IPS-20b (cell line): ENCODE results near the gene EPHX1.
"Not testable (repeated sequence)": the region's sequence is repeated elsewhere in the genome, so short reads cannot be mapped to it uniquely, and the experiment has no call there.

Experiments used
- H3K27ac ChIP-seq: one replicate; pipeline ENCODE4 v1.5.1; 2013; ENCODE audit warnings: low read length
- H3K27me3 ChIP-seq: 2 replicates; pipeline ENCODE4 v1.6.1; 2013; ENCODE audit warnings: mild to moderate bottlenecking, low read length, inconsistent platforms; ENCODE audit not compliant: insufficient read depth
- H3K36me3 ChIP-seq: 2 replicates; pipeline ENCODE4 v1.6.1; 2013; ENCODE audit warnings: low read depth, mild to moderate bottlenecking, inconsistent platforms, low read length, moderate library complexity; ENCODE audit not compliant: insufficient read depth
- H3K4me1 ChIP-seq: 2 replicates; pipeline ENCODE4 v1.6.1; 2013; ENCODE audit warnings: mild to moderate bottlenecking, control low read depth, inconsistent platforms, low read length, moderate library complexity; ENCODE audit not compliant: insufficient read depth
- H3K4me3 ChIP-seq: 2 replicates; pipeline ENCODE4 v1.5.1; 2013; ENCODE audit warnings: mild to moderate bottlenecking, low read length, inconsistent platforms
- H3K9ac ChIP-seq: 2 replicates; pipeline ENCODE4 v1.6.1; 2013; ENCODE audit warnings: low read depth, mild to moderate bottlenecking, inconsistent platforms, low read length, moderate library complexity
- H3K9me3 ChIP-seq: 2 replicates; pipeline ENCODE4 v1.6.1; 2013; ENCODE audit warnings: mild to moderate bottlenecking, low read depth, low read length, inconsistent platforms; ENCODE audit not compliant: insufficient read depth

EPHX1 gene

GRCh38 chr1:225822655-225823403, 12.9 kb downstream of the EPHX1 start:
- Histone ChIP-seq H3K4me1 (peaks cover 14% of the 10 kb centered on the region; the same call in 1 of the 2 replicates), H3K36me3 (no peaks in the 10 kb centered on the region), H3K27ac (no peak overlapping the region), H3K9me3 (no peaks in the 10 kb centered on the region), H3K4me3 (no peak overlapping the region), H3K27me3 (no peaks in the 10 kb centered on the region), H3K9ac (no peak overlapping the region)

GRCh38 chr1:225823811-225824261, 13.9 kb downstream of the EPHX1 start:
- H3K27me3 ChIP-seq: no peaks in the 10 kb centered on the region
- no peak overlapping the region for H3K27ac ChIP-seq
- peaks cover 7% of the 10 kb centered on the region; the same call in 1 of the 2 replicates for H3K4me1 ChIP-seq
- H3K4me3 ChIP-seq: no peak overlapping the region
- H3K9me3 ChIP-seq: no peaks in the 10 kb centered on the region
- H3K36me3 ChIP-seq: no peaks in the 10 kb centered on the region
- no peak overlapping the region for H3K9ac ChIP-seq

GRCh38 chr1:225824533-225824941, 14.6 kb downstream of the EPHX1 start:
- Histone ChIP-seq H3K36me3 (no peaks in the 10 kb centered on the region), H3K27me3 (no peaks in the 10 kb centered on the region), H3K4me3 (no peak overlapping the region), H3K9ac (no peak overlapping the region), H3K27ac (no peak overlapping the region), H3K9me3 (no peaks in the 10 kb centered on the region), H3K4me1 (peaks cover 7% of the 10 kb centered on the region; the same call in 1 of the 2 replicates)

GRCh38 chr1:225825078-225825477, 15.2 kb downstream of the EPHX1 start:
- Histone ChIP-seq H3K4me1 (peaks cover 7% of the 10 kb centered on the region; the same call in 1 of the 2 replicates), H3K27ac (no peak overlapping the region), H3K27me3 (no peaks in the 10 kb centered on the region), H3K36me3 (no peaks in the 10 kb centered on the region), H3K4me3 (no peak overlapping the region), H3K9ac (no peak overlapping the region), H3K9me3 (no peaks in the 10 kb centered on the region)

GRCh38 chr1:225825607-225826007, 15.7 kb downstream of the EPHX1 start:
- Histone ChIP-seq H3K4me3 (no peak overlapping the region), H3K27ac (no peak overlapping the region), H3K4me1 (peaks cover 7% of the 10 kb centered on the region; the same call in 1 of the 2 replicates), H3K36me3 (no peaks in the 10 kb centered on the region), H3K27me3 (no peaks in the 10 kb centered on the region), H3K9me3 (no peaks in the 10 kb centered on the region), H3K9ac (no peak overlapping the region)

- Histone ChIP-seq H3K27me3 (no peaks in the 10 kb centered on the region), H3K4me1 (peaks cover 7% of the 10 kb centered on the region; the same call in 1 of the 2 replicates), H3K9me3 (no peaks in the 10 kb centered on the region), H3K9ac (no peak overlapping the region), H3K4me3 (no peak overlapping the region), H3K27ac (no peak overlapping the region), H3K36me3 (peaks cover 7% of the 10 kb centered on the region)
Measured at GRCh38 chr1:225827076-225827475, 17.2 kb downstream of the EPHX1 start.

- Histone ChIP-seq H3K36me3 (peaks cover 18% of the 10 kb centered on the region), H3K4me3 (no peak overlapping the region), H3K27ac (no peak overlapping the region), H3K9me3 (no peaks in the 10 kb centered on the region), H3K27me3 (no peaks in the 10 kb centered on the region), H3K4me1 (peaks cover 7% of the 10 kb centered on the region; the same call in 1 of the 2 replicates), H3K9ac (no peak overlapping the region)
Measured at GRCh38 chr1:225828706-225829345, 18.9 kb downstream of the EPHX1 start.

- Histone ChIP-seq H3K27ac (no peak overlapping the region), H3K9me3 (no peaks in the 10 kb centered on the region), H3K9ac (no peak overlapping the region), H3K27me3 (no peaks in the 10 kb centered on the region), H3K4me3 (no peak overlapping the region), H3K4me1 (0 out of 2 replicates have a peak, but pooled peaks cover 4% of the 10 kb centered on the region), H3K36me3 (peaks cover 18% of the 10 kb centered on the region)
Measured at GRCh38 chr1:225830841-225831240, 20.9 kb downstream of the EPHX1 start.

GRCh38 chr1:225834417-225835329, 24.7 kb downstream of the EPHX1 start:
- Histone ChIP-seq H3K27me3 (no peaks in the 10 kb centered on the region), H3K9ac (no peak overlapping the region), H3K27ac (no peak overlapping the region), H3K4me3 (no peak overlapping the region), H3K4me1 (no peaks in the 10 kb centered on the region), H3K36me3 (peaks cover 26% of the 10 kb centered on the region), H3K9me3 (no peaks in the 10 kb centered on the region)

- Histone ChIP-seq H3K36me3 (peaks cover 36% of the 10 kb centered on the region), H3K27me3 (no peaks in the 10 kb centered on the region), H3K9ac (no peak overlapping the region), H3K4me3 (no peak overlapping the region), H3K27ac (no peak overlapping the region), H3K4me1 (no peaks in the 10 kb centered on the region), H3K9me3 (no peaks in the 10 kb centered on the region)
Measured at GRCh38 chr1:225835856-225836255, 25.9 kb downstream of the EPHX1 start.

GRCh38 chr1:225836296-225836695, 26.4 kb downstream of the EPHX1 start:
- H3K4me1 ChIP-seq, H3K27me3 ChIP-seq, H3K4me3 ChIP-seq, H3K9me3 ChIP-seq, H3K9ac ChIP-seq, H3K27ac ChIP-seq: not testable (repeated sequence)
- H3K36me3 ChIP-seq: peaks cover 38% of the 10 kb centered on the region
